A549 (cell line): ENCODE results near the gene SHF. TPM values are rescaled to one million over a fixed set of nuclear protein-coding genes. Genes with fewer than 3 reads are reported as not detected.

Experiments
- ATAC-seq, 2 experiments: fragments of 200-7000 bp in 1 of 2; fragments of >200 bp in 1 of 2; cut with Nextera tagmentation in 1 of 2; cut with Tn5 transposase in 1 of 2; 3 replicates each; pipeline versions ENCODE4 v1.8.0 to v1.9.1; 2018 to 2020; ENCODE audit warnings: mild to moderate bottlenecking in 1 of 2, moderate library complexity in 1 of 2
- CTCF ChIA-PET: fragments of 300-600 bp; sonication (Branson Sonifier 250); formaldehyde crosslinking; extraction: SDS; loops from one replicate; lab custom pipeline; 2021; ENCODE audit warnings: antibody characterized with exemption, inconsistent platforms; lab: Yijun Ruan, JAX
- POLR2A ChIA-PET: fragments of 350-600 bp; formaldehyde crosslinking; extraction: SDS; loops from one replicate; lab custom pipeline; 2021; ENCODE audit warnings: antibody characterized with exemption, inconsistent platforms; lab: Yijun Ruan, JAX
- DNase-seq, 2 experiments: peaks; one replicate each; pipeline versions ENCODE4 v3.0.0 to v3.0.0-alpha.2; 2011 to 2016; ENCODE audit warnings: low read depth in 1 of 2, low spot score in 1 of 2
- FAIRE-seq: peaks from 2 replicates; lab custom pipeline; 2011; peaks lifted over from hg19 to GRCh38; lab: Jason Lieb, UNC
- H3K27ac ChIP-seq, 2 experiments: fragments of >200 bp; sonication (Bioruptor Twin); formaldehyde crosslinking; 3 replicates each; pipeline ENCODE4 v1.5.1; 2016 to 2017
- H3K4me1 ChIP-seq: fragments of >200 bp; sonication (Bioruptor Twin); formaldehyde crosslinking; 3 replicates; pipeline ENCODE4 v1.6.1; 2016
- H3K4me2 ChIP-seq: fragments of >200 bp; sonication (Bioruptor Twin); formaldehyde crosslinking; 3 replicates; pipeline ENCODE4 v1.6.1; 2016
- H3K4me3 ChIP-seq: fragments of >200 bp; sonication (Bioruptor Twin); formaldehyde crosslinking; 3 replicates; pipeline ENCODE4 v1.5.1; 2016
- H3K9me3 ChIP-seq: fragments of >200 bp; sonication (Bioruptor Twin); formaldehyde crosslinking; 3 replicates; pipeline ENCODE4 v1.6.1; 2016
- ATOH8 ChIP-seq: fragments of 250-450 bp; sonication (Bioruptor Pico); IDR thresholded peaks from 2 replicates; pipeline ENCODE4 v1.5.0; 2020; ENCODE audit warnings: low read depth, mild to moderate bottlenecking, moderate library complexity
- BCL3 ChIP-seq: fragments of >200 bp; sonication (Bioruptor Twin); formaldehyde crosslinking; IDR thresholded peaks from 3 replicates; pipeline ENCODE4 v1.6.1; 2016
- EHF ChIP-seq: fragments of 250-450 bp; sonication (Bioruptor Pico); IDR thresholded peaks from 2 replicates; pipeline ENCODE4 v1.5.0; 2020; ENCODE audit warnings: mild to moderate bottlenecking
- EHMT2 ChIP-seq: fragments of 200-600 bp; sonication (generic); IDR thresholded peaks from 2 replicates; pipeline ENCODE4 v1.6.1; 2016; ENCODE audit warnings: antibody characterized with exemption, low read depth, mild to moderate bottlenecking, moderate library complexity
- HEYL ChIP-seq: fragments of 250-450 bp; sonication (Bioruptor Pico); IDR thresholded peaks from 2 replicates; pipeline ENCODE4 v1.8.0; 2021; ENCODE audit warnings: mild to moderate bottlenecking, moderate library complexity
- HOXB5 ChIP-seq: fragments of 250-450 bp; sonication (Bioruptor Pico); IDR thresholded peaks from 2 replicates; pipeline ENCODE4 v1.5.0; 2020; ENCODE audit warnings: mild to moderate bottlenecking, moderate library complexity
- JUN ChIP-seq, 2 experiments: fragments of >200 bp; sonication (Bioruptor Twin); formaldehyde crosslinking; IDR thresholded peaks; 2 replicates in 1 of 2; 3 replicates in 1 of 2; pipeline ENCODE4 v1.6.1; 2016 to 2017
- KDM5A ChIP-seq: fragments of 200-600 bp; sonication (generic); IDR thresholded peaks from 2 replicates; pipeline ENCODE4 v1.6.1; 2016; ENCODE audit warnings: antibody characterized with exemption, mild to moderate bottlenecking
- MAFK ChIP-seq: fragments of 450-650 bp; IDR thresholded peaks from 2 replicates; pipeline ENCODE4 v1.6.1; 2014; ENCODE audit not compliant: partially characterized antibody
- NR3C1 ChIP-seq: fragments of >200 bp; sonication (Bioruptor Twin); formaldehyde crosslinking; IDR thresholded peaks from 3 replicates; pipeline ENCODE4 v1.6.1; 2017
- PHF8 ChIP-seq: fragments of 200-600 bp; sonication (generic); IDR thresholded peaks from 2 replicates; pipeline ENCODE4 v1.6.1; 2016; ENCODE audit warnings: low read depth, mild to moderate bottlenecking, antibody characterized with exemption, moderate library complexity, borderline replicate concordance
- RARB ChIP-seq: fragments of 250-450 bp; sonication (Bioruptor Pico); IDR thresholded peaks from 2 replicates; pipeline ENCODE4 v1.8.0; 2021; ENCODE audit warnings: mild to moderate bottlenecking, moderate library complexity
- REST ChIP-seq: fragments of 200-600 bp; sonication (generic); IDR thresholded peaks from 2 replicates; pipeline ENCODE4 v1.6.1; 2016; ENCODE audit warnings: antibody characterized with exemption, mild to moderate bottlenecking, moderate library complexity
- RNF2 ChIP-seq: fragments of 200-600 bp; sonication (generic); IDR thresholded peaks from 2 replicates; pipeline ENCODE4 v1.6.1; 2016; ENCODE audit warnings: low read depth, mild to moderate bottlenecking, antibody characterized with exemption, moderate library complexity, borderline replicate concordance
- SREBF2 ChIP-seq: fragments of 450-650 bp; IDR thresholded peaks from 2 replicates; pipeline ENCODE4 v1.6.1; 2014; ENCODE audit warnings: mild to moderate bottlenecking, moderate library complexity
- ZFP36 ChIP-seq: fragments of 450-650 bp; IDR thresholded peaks from 2 replicates; pipeline ENCODE4 v1.6.1; 2014; ENCODE audit warnings: borderline replicate concordance; ENCODE audit not compliant: partially characterized antibody
- ZNF302 ChIP-seq: fragments of 250-450 bp; sonication (Bioruptor Pico); IDR thresholded peaks from 2 replicates; pipeline ENCODE4 v1.9.0; 2021; ENCODE audit warnings: inconsistent platforms, mild to moderate bottlenecking, moderate library complexity
- ZSCAN20 ChIP-seq: fragments of 250-450 bp; sonication (Bioruptor Pico); IDR thresholded peaks from 2 replicates; pipeline ENCODE4 v1.8.0; 2022; ENCODE audit warnings: mild to moderate bottlenecking, moderate library complexity
- WGBS: methylation state at CpG from one replicate; pipeline ENCODE4 v1.1.6; 2017; ENCODE audit errors: missing lambda C conversion rate; 5-methylcytosine and 5-hydroxymethylcytosine counted together
- polyA plus RNA-seq, 4 experiments: library from polyadenylated mRNA; depleted of rRNA in 3 of 4; stranded (reverse); fragments of >200 nt; fragmentation: RNase III in 1 of 4; extraction: RNeasy Plus Mini Kit Qiagen cat#74134 plus additional on column Dnase treatment in 1 of 4; gene quantifications; 2 replicates in 3 of 4; 3 replicates in 1 of 4; pipeline ENCODE4 v1.2.3, GENCODE V29; 2011 to 2017

SHF gene
- polyA plus RNA-seq, 2 of the 4 experiments (the other 2 are of a cell fraction), result 0.36 to 0.85 TPM

- no peak for TF ChIP-seq REST
- TF ChIP-seq EHMT2, result no peak
- TF ChIP-seq MAFK, result no peak
These were observed 1.6 kb downstream of the SHF start (continued) for GRCh38 chr15:45185903-45186770.

- FAIRE-seq, result no peak
- CTCF ChIA-PET, result interaction anchor here (0.9 to 3.0 kb wide), 6 partner anchors 13 to 67 kb away, joined by 3 to 11 read pairs (median 7); no protein-coding TSS in a partner anchor
These were observed 2.5 kb downstream of the SHF start for GRCh38 chr15:45185069-45185779.

GRCh38 chr15:45184562-45185041 is 3.2 kb downstream of the SHF start:
- H3K4me3 ChIP-seq, result no peak overlapping the region
- no peak for FAIRE-seq
- POLR2A ChIA-PET, result interaction anchor here (0.5 to 0.6 kb wide), 2 partner anchors 32 to 63 kb away, joined by 4 read pairs; no protein-coding TSS in a partner anchor
- no peak for ATAC-seq
- H3K4me1 ChIP-seq, result peaks cover 8% of the 10 kb centered on the region; the same call in 1 of the 3 replicates
- CTCF ChIA-PET, result interaction anchor here (1.1 to 1.8 kb wide), 4 partner anchors 13 to 22 kb away, joined by 3 to 8 read pairs (median 5); no protein-coding TSS in a partner anchor
- H3K4me2 ChIP-seq, result no peak overlapping the region
- WGBS, result 89% methylated on average over 3 of the region's 9 CpGs
- no peaks in the 10 kb centered on the region for H3K9me3 ChIP-seq
- H3K27ac ChIP-seq, result no peak overlapping the region
- DNase-seq, result no peak
- TF ChIP-seq EHMT2, result no peak
- no peak for TF ChIP-seq ZSCAN20 (CRISPR knock-in tag)
- TF ChIP-seq JUN (IDR thresholded peaks at IDR 0.05), result no peak
- TF ChIP-seq KDM5A, result no peak
- TF ChIP-seq BCL3, result no peak
- TF ChIP-seq RARB (CRISPR knock-in tag), result no peak
- TF ChIP-seq HEYL (CRISPR knock-in tag), result no peak
- no peak for TF ChIP-seq ZFP36
- TF ChIP-seq ZNF302 (CRISPR knock-in tag), result no peak
- TF ChIP-seq HOXB5 (CRISPR knock-in tag), result no peak
- TF ChIP-seq SREBF2, result no peak

More at GRCh38 chr15:45185069-45185779, 2.5 kb downstream of the SHF start:
- H3K4me2 ChIP-seq, result no peak overlapping the region
- H3K9me3 ChIP-seq, result no peaks in the 10 kb centered on the region
- ATAC-seq (no peak), DNase-seq (no peak)
- no peak overlapping the region for H3K4me3 ChIP-seq
- WGBS, result 90% methylated on average over 2 of the region's 3 CpGs
- peaks cover 8% of the 10 kb centered on the region; the same call in 1 of the 3 replicates for H3K4me1 ChIP-seq
- POLR2A ChIA-PET, result interaction anchor here (0.5 kb wide), 1 partner anchor 62 kb away, joined by 4 read pairs; no protein-coding TSS in a partner anchor
- H3K27ac ChIP-seq, result no peak overlapping the region
- TF ChIP-seq PHF8 (no peak), NR3C1 (no peak), ZNF302 (CRISPR knock-in tag) (no peak), ATOH8 (CRISPR knock-in tag) (no peak), EHF (CRISPR knock-in tag) (no peak), RNF2 (no peak)
